Left hindlimb (tissue), 1 donor: ENCODE results near the gene VPS8.

Source experiments
- DNase-seq: peaks from one replicate; pipeline ENCODE4 v3.0.0-alpha.2; 2018

Gene VPS8

DNA sequence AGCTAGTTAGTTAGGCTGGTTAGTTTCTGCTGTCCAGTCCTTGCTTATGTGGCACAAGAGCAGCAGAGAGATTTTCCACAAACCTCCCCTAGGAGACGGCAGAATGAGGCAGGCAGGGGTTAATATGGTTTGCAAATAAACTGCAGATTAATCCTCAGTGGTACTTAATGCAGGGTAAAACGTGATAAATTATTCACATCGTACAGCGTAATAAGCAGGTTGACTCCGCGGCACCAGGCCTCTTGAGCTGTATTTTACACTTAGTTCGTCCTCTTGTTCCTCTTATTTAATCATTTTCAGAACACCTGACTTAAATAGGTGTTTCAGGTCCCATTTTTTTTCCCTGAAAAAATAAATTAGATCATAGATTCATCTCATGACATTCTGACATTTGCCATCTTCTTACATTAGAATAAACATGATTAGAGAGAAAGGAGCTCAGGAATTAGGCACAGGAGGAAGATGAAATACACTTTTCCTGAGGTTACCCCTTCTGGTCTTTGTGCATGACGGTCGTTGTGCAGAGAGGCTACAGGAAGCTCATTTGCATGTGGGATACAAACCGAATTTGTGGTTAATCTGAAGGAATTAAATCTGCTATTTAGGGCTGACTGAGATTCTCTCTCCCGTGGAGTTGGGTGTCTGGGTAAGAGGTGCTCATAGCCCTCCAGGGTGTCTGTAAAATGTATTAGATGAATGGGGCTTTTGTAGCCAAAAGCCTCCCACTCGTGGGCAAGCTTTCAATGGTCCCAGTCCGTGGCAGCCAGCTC lies 27.1 kb upstream of the VPS8 start:
- peak; percentile 29 for DNase-seq

GRCh38 chr3:184785890-184786279 lies 26.1 kb upstream of the VPS8 start:
- peak; percentile 65 for DNase-seq

GRCh38 chr3:184786280-184786941 lies 25.6 kb upstream of the VPS8 start:
- peak; percentile 90 for DNase-seq

- DNase-seq = peak; percentile 31
Measured at GRCh38 chr3:184788751-184789150, 23.2 kb upstream of the VPS8 start.

GRCh38 chr3:184789314-184789998 lies 22.5 kb upstream of the VPS8 start:
- DNase-seq = peak; percentile 20

GRCh38 chr3:184791171-184791570 lies 20.8 kb upstream of the VPS8 start:
- DNase-seq = no peak

GRCh38 chr3:184795522-184796190 lies 16.3 kb upstream of the VPS8 start:
- DNase-seq = no peak

DNA sequence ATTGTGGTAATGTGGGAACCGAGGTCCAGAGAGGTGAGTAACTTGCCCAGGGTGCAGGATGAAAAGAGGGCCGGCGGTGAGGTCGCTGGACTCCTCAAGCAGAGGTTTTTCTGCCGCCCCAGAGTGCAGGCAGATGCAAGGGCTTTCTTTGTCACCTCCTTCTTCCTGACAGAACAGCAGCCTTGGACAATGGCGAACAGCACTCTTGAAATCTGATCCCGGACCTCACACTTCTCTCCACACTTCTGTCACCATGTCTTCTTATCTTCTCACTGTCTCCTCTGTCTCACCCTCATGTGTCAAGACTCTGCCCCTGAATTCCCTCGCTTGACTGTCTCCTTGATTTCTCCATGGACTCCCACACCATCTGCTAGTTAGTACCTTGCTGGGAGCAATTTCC lies 15.4 kb upstream of the VPS8 start:
- DNase-seq = no peak

DNA sequence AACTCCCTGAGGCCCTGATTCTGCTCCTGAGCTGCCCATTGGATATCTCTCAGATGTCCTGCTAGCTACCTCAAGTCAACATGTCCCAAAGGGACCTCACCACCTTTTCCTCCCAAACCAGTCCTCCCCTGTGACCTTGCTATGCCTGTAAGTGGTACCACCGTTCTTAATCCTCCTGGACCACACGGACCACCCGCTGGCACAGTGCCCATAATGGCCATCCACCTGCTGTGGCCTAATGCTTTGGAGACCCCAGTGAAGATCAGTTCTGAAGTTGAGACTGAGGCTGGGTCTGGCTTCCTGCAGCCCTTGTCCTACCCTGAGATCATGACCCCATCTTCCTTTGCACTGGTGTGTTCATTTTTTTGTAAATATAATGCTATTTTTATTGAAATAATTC lies 15.0 kb upstream of the VPS8 start:
- DNase-seq = no peak

GRCh38 chr3:184798120-184798519 lies 13.8 kb upstream of the VPS8 start:
- no peak for DNase-seq

- DNase-seq = no peak
Measured at GRCh38 chr3:184800349-184800930, 11.5 kb upstream of the VPS8 start.

- DNase-seq = no peak
Measured at GRCh38 chr3:184801241-184801785, 10.7 kb upstream of the VPS8 start.

DNA sequence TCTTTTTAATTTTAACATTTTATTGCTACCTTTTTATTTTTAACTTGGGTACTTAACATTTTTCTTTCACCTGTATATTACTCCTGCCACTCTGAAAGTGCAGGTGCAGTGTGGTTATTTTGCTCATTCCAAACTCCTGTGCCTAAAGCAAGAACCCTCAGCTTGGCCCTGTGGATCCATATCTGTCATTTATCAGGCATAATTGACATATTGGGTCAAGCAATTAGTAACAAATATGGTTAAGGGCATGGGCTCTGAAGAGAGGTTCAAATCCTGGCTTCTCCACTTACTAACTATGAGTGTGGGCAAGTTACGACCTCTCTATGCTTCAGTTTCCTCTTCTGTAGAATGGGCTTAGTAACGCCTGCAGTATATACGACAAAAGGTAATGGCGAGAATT lies 9.8 kb upstream of the VPS8 start:
- DNase-seq = no peak

DNA sequence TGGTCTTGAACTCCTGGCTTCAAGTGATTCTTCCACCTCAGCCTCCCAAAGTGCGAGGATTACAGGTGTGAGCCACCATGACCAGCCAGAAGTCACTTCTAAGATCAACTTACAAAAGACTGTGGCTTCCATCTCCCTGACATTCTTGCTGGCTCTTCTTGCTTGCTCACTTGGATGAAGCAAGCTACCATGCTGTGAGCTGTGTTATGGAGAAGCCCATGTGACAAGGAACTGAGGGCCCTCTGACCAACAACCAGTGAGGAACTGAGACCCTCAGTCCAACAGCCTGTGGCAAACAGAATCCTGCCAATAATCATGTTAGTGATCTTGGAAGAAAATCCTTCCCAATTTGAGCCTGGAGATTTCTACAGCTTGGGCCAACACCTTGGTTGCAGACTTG lies 7.2 kb upstream of the VPS8 start:
- DNase-seq = no peak

DNA sequence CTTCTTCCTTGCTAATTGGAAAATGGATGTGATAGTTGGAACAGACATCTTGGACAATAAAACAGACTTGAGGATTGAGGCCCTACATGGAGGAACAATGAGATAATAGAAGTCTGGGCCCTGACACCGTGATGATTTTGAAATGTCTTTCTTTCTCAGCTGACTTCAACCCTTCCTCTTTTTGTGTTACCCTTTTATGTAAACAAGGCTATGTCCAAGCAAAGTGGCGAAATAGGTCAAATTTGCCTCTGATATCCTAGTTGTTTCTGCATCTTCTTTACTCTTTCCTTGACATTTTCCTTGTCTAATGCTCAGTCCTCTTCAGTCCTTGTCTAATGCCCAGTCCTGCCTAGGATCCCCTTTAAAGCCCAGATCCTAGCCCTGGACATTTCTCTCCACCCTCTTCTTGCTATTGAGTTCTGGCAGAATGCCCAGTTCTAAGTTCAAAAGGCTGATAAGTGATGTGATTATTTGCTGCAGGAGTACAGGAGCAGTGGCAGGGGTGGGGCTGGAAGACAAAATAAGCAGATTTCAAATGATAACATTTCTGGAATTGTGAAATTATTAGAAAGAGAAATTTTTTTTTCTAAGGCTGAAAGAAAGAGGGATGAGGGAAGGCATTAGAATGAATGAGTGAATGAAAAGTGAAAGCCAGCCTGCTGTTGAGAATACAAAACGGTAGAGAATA lies 6.5 kb upstream of the VPS8 start:
- DNase-seq = no peak

DNA sequence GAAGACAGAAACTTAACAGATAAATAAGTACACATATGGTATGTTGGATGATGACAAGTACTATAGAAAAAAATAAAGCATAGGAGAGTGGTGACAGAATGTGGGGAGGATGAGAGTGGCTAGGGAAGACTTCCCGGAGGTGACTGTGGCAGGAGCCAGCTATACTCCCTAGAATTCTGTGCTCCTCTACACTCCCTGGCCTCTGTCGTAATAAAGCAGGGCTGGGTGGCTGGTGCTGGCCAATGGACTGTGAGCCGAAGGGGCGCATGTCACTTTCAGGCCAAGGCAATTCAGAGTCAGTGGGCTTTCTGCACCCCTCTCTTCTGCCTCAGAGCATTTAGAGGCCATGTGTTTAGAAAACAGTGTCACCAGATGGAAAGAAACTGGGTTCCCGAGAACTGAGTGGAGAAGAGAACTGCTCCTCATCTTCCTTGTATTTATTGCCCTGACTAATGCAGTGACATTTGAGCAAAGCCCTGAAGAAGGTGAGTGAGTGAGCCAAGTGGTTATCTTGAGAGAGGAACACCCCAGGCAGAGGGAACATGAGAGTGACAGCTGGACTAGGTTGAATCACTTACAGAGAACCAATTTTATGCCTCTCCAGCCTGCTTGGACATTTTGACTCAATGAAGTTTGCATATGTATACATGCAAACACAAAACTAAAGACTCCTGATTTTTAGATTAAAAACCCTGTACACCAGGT lies 5.2 kb upstream of the VPS8 start:
- DNase-seq = no peak

- DNase-seq = no peak
Measured at GRCh38 chr3:184807549-184807948, 4.4 kb upstream of the VPS8 start.

DNA sequence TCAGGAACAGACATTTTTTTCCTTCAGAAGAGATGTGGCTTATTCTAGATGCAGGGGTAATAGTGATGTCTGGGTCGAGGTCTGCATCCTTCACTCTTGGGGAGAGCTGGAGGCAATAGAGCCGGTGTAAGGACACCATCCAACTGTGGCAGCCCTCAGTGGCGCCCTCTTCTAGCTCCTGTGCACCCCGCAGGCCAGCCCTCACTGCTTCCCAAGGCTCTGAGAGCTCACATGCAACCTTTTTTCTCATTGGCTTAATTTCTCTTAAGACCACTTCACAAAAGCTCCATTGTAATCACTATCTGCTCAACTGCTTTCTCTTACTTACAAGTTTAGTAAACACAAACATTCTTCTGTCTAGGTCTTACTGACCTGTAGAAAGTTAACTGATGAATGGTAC lies 3.9 kb upstream of the VPS8 start:
- DNase-seq = no peak

- no peak for DNase-seq
Measured at GRCh38 chr3:184810146-184810545, 1.8 kb upstream of the VPS8 start.

GRCh38 chr3:184811034-184811433 lies 932 bp upstream of the VPS8 start:
- no peak for DNase-seq

DNA sequence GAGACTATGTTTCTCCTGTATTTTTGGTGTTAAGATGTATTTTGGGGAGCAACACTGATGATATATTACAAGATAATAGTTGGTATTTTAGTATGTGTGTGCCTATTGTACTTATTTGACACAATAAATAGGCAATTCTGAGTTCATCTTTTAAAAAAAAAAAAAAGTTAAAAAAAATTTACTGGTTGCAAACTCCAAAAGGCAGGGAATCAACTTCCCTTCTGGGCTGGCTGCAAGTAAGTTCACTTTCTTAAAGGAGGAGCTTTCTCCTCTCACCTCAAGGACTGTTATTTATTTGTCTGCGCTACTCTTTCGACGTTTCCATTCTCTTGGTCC lies 335 bp upstream of the VPS8 start:
- no peak for DNase-seq

DNA sequence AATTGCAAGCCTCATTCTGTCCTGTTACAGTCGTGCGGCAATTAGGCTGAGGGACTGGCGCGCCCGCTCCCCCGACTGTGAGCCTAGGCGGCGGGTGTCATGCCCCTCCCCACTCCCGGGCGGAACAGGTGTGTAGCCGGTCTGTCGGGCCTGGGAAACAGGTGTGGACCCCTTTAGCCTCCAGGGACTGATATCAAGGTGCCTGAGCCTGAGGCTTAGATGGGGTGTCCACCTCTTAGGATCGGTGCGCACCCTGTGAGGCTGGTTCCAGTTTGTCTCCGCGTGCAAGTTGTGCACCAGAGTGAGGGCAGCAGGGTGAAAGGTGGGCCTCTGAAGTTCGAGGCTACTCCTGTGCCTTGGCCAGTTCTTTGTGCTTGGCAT lies 686 bp downstream of the VPS8 start:
- DNase-seq = peak; percentile 42
